Gastrocnemius medialis (tissue), 4 donors: ENCODE data around the gene PCSK4. TPM values are rescaled to one million over a fixed set of nuclear protein-coding genes. Genes with fewer than 3 reads are reported as not detected.
A peak's percentile ranks its signal among the peaks of the same experiment; 100 is the strongest.

Source experiments
- ATAC-seq, 2 donors: fragments of 150-250 bp; one replicate each; pipeline ENCODE4 v1.9.1; 2016
- DNase-seq, 2 donors: peaks; one replicate each; pipeline ENCODE4 v3.0.0-alpha.2; 2019
- H3K27ac ChIP-seq, 4 donors: fragments of 200-600 bp; sonication (generic); 1 replicate in 1 of 4; 2 replicates in 3 of 4; pipeline ENCODE4 v1.5.1; 2016 to 2018; ENCODE audit warnings: mild to moderate bottlenecking in 2 of 4, moderate library complexity in 1 of 4
- H3K27me3 ChIP-seq, 3 donors: fragments of 200-600 bp; sonication (generic) in 2 of 3; 1 replicate in 1 of 3; 2 replicates in 2 of 3; pipeline versions ENCODE4 v1.5.1 to v1.6.0; 2016 to 2019; ENCODE audit warnings: mild to moderate bottlenecking in 1 of 3, moderate library complexity in 1 of 3
- H3K36me3 ChIP-seq, 2 donors: fragments of 200-600 bp; sonication (generic) in 1 of 2; one replicate each; pipeline ENCODE4 v1.5.1; 2017 to 2018
- H3K4me1 ChIP-seq, 2 donors: fragments of 200-600 bp; sonication (generic) in 1 of 2; one replicate each; pipeline ENCODE4 v1.5.1; 2016 to 2017; ENCODE audit warnings: mild to moderate bottlenecking in 2 of 2
- H3K4me3 ChIP-seq, 4 donors: fragments of 200-600 bp; sonication (generic) in 3 of 4; 1 replicate in 1 of 4; 2 replicates in 3 of 4; pipeline ENCODE4 v1.5.1; 2016 to 2019; ENCODE audit warnings: mild to moderate bottlenecking in 2 of 4
- H3K9me3 ChIP-seq, 3 donors: fragments of 200-600 bp; sonication (generic) in 2 of 3; 1 replicate in 1 of 3; 2 replicates in 2 of 3; pipeline ENCODE4 v1.5.1; 2016 to 2019
- POLR2A ChIP-seq, 2 donors: fragments of 450-650 bp; IDR thresholded peaks; one replicate each; pipeline ENCODE4 v1.6.1; 2017; ENCODE audit warnings: antibody characterized with exemption in 2 of 2, mild to moderate bottlenecking in 2 of 2, moderate library complexity in 2 of 2
- in situ Hi-C, 4 donors: fragments of 200-750 bp; cut with MboI; loops; one replicate each; pipeline versions ENCODE4 v1.15.0 to v1.8.0; 2017; ENCODE audit warnings: low sequenced_read_pairs in 4 of 4
- intact Hi-C: fragments of 100-400 bp; cut with DNase I; formaldehyde crosslinking; loops from one replicate; pipeline ENCODE4 v1.15.1; 2023; ENCODE audit warnings: low total_unique reads
- total RNA-seq, 4 donors: library from RNA; depleted of rRNA; stranded (reverse); fragments of >200 nt; gene quantifications; one replicate each; pipeline versions ENCODE4 v1.1.0 to v1.2.3, GENCODE V29; 2016
- TF ChIP-seq, protein P1 (sequence below), 5 experiments: fragments of 450-650 bp in 3 of 5; fragments of 200-600 bp in 2 of 5; sonication (generic) in 2 of 5; IDR thresholded peaks in 4 of 5; conservative IDR thresholded peaks in 1 of 5; 1 replicate in 4 of 5; 2 replicates in 1 of 5; pipeline ENCODE4 v1.5.1; 2016 to 2019; ENCODE audit warnings: antibody characterized with exemption in 5 of 5, mild to moderate bottlenecking in 3 of 5, moderate library complexity in 3 of 5

PCSK4 gene
- total RNA-seq, 4 donors from 2014 or later, result 0.12 to 0.60 (median 0.37) TPM

DNA sequence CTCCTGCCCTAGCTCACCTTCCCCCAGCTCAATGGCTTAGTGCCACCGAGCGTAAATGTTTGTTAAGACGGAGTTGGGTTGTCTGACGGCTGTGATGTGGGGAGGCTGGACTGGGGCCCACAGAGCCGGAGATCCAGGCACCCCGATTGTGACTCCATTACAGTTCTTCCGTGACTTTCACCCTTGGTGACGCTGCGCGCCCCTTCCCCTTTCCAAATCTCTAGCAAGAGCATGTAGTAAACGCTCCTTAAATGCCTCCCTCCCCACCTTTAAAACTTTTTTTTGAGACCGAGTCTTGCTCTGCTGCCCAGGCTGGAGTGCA lies 1.7 kb upstream of the PCSK4 start:
- no peaks in the 10 kb centered on the region for H3K36me3 ChIP-seq
- DNase-seq, result no peak

DNA sequence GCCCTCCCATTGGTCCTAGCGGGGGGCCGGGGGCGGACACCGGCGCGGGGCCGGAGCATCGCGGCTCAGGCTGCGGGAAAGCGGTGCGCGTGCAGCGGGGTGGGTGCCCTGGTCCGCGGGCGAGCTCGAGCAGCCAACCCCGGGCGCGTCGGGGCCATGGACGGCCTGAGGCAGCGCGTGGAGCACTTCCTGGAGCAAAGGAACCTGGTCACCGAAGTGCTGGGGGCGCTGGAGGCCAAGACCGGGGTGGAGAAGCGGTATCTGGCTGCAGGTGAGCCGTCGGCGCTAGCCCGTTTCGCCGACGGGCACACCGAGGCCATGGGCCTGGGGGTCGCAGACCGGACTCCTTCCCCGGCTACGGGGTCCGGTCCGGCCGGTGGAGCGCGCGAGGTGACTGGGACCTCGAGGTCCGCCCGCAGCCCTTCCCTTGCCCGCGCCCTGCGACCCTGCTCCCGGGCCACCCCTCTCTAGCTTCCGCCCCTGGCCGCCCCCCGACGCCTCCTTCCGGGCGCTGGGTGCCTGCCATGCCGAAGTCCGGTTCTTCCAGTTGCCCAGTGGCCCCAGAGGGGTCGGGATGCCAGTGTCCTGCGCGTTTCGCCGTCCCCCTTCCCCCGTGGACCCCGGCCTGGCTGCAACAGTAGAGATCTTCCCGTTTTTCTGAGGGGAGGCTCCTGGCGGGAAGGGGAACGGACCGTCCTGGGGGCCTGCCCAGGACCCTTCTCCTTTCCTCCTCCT lies 1.1 kb upstream of the PCSK4 start, which contains the start of gene REEP6:
TSS of gene REEP6 (plus strand) at position 68 of the 735 bp plus-strand sequence. CDS start at position 157, 89 bp downstream.
- Histone ChIP-seq H3K4me1 (peaks cover 5 to 9% of the 10 kb centered on the region in 2 donors), H3K27me3 (peaks cover 0 to 3% (median 0%) of the 10 kb centered on the region in 3 donors), H3K27ac (peak within 1 kb of the TSS; percentile 70 to 86 (median 76)), H3K36me3 (no peaks in the 10 kb centered on the region), H3K9me3 (no peaks in the 10 kb centered on the region), H3K4me3 (peak within 1 kb of the TSS; percentile 54 to 73 (median 62))
- intact Hi-C loops (loop anchor here (2.0 kb wide), 1 partner anchor 18 kb away; no protein-coding TSS in a partner anchor), in situ Hi-C loops (no loop called here)
- DNase-seq, result no peak
- TF ChIP-seq POLR2A (IDR thresholded peaks at IDR 0.05), result peak in 1 of 2 donors; percentile 10
- TF ChIP-seq, protein P1, sequence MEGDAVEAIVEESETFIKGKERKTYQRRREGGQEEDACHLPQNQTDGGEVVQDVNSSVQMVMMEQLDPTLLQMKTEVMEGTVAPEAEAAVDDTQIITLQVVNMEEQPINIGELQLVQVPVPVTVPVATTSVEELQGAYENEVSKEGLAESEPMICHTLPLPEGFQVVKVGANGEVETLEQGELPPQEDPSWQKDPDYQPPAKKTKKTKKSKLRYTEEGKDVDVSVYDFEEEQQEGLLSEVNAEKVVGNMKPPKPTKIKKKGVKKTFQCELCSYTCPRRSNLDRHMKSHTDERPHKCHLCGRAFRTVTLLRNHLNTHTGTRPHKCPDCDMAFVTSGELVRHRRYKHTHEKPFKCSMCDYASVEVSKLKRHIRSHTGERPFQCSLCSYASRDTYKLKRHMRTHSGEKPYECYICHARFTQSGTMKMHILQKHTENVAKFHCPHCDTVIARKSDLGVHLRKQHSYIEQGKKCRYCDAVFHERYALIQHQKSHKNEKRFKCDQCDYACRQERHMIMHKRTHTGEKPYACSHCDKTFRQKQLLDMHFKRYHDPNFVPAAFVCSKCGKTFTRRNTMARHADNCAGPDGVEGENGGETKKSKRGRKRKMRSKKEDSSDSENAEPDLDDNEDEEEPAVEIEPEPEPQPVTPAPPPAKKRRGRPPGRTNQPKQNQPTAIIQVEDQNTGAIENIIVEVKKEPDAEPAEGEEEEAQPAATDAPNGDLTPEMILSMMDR (IDR thresholded peaks at IDR 0.05 in 4 of 5, conservative IDR thresholded peaks at IDR 0.05 in 1 of 5), result no peak
- peak in 1 of 2 donors; percentile 2 for ATAC-seq

More for the DNA sequence above, 1.7 kb upstream of the PCSK4 start:
- Histone ChIP-seq H3K9me3 (no peaks in the 10 kb centered on the region), H3K4me1 (peaks cover 5 to 9% of the 10 kb centered on the region in 2 donors), H3K27me3 (peaks cover 0 to 3% (median 1%) of the 10 kb centered on the region in 3 donors), H3K4me3 (peak overlapping the region in 1 of 4 donors; percentile 73), H3K27ac (no peak overlapping the region)
- ATAC-seq, result no peak
- intact Hi-C loops, result loop anchor here (2.0 kb wide), 1 partner anchor 17 kb away; no protein-coding TSS in a partner anchor
- in situ Hi-C loops, result no loop called here
- TF ChIP-seq POLR2A (IDR thresholded peaks at IDR 0.05), result no peak
- TF ChIP-seq, protein P1 (IDR thresholded peaks at IDR 0.05 in 4 of 5, conservative IDR thresholded peaks at IDR 0.05 in 1 of 5), result no peak

DNA sequence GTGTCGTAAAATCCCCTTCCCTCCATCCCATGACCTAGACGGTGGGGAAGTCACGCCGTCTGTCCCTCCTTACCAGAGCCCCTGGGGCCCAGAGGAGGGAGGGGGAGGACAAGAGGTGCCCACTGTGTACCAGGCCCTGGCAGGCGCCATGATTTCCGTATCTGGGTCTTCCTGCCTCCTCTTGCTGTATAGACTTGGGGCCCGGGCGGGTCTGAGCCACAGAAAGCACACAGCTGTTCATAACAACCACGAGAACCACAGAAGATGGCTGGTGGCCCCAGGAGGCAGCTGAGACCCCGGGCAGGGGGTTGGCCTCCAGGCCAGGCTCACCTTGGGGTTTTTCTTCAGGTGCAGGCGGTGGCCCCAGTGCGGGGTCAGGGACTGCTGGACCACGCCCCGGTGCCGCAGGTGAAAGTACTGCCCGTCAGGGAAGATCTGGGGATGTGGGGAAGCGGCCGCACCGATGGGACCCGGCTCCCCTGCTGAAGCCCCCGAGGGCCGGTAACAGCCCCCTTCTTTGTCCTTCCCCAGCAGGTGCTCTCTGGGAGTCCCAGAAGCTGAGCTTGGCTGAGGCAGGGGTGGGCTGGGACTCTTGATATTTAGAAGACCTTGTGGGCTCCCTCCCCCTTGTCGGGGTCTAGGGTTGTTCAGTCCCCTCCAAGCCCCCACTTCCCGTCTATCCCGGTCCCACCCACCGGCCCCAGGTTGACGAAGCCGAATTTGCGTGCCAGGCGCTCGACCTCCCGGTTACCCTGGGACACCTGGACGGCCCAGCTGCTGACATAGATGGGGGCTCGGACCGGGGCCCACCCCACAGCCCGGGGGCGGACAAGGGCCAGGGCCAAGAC lies 463 bp downstream of the PCSK4 start:
- TF ChIP-seq, protein P1 (IDR thresholded peaks at IDR 0.05 in 4 of 5, conservative IDR thresholded peaks at IDR 0.05 in 1 of 5), result no peak
- TF ChIP-seq POLR2A (IDR thresholded peaks at IDR 0.05), result no peak
- Histone ChIP-seq H3K27me3 (no peaks in the 10 kb centered on the region), H3K4me1 (peaks cover 5 to 9% of the 10 kb centered on the region in 2 donors), H3K36me3 (no peaks in the 10 kb centered on the region), H3K27ac (peak overlapping the region; percentile 70 to 86 (median 76)), H3K4me3 (peak overlapping the region; percentile 54 to 73 (median 58)), H3K9me3 (no peaks in the 10 kb centered on the region)
- intact Hi-C loops, result loop anchor here (1.0 to 2.0 kb wide), 3 partner anchors 10 to 103 kb away; partner anchors contain the start of genes C19orf25 and MBD3
- ATAC-seq (no peak), DNase-seq (no peak)
- in situ Hi-C loops, result no loop called here

GRCh38 chr19:1488282-1488601 lies 1.9 kb downstream of the PCSK4 start:
- Histone ChIP-seq H3K4me3 (no peak overlapping the region), H3K4me1 (peaks cover 5 to 9% of the 10 kb centered on the region in 2 donors), H3K9me3 (no peaks in the 10 kb centered on the region), H3K36me3 (no peaks in the 10 kb centered on the region), H3K27ac (no peak overlapping the region), H3K27me3 (no peaks in the 10 kb centered on the region)
- TF ChIP-seq, protein P1 (IDR thresholded peaks at IDR 0.05 in 4 of 5, conservative IDR thresholded peaks at IDR 0.05 in 1 of 5), result no peak
- no peak for TF ChIP-seq POLR2A (IDR thresholded peaks at IDR 0.05)
- intact Hi-C loops, result no loop called here
- DNase-seq, result no peak
- no peak for ATAC-seq
- in situ Hi-C loops, result no loop called here
